ENCODE results near the gene POLRMT. TPM values are rescaled to one million over a fixed set of nuclear protein-coding genes. Genes with fewer than 3 reads are reported as not detected.

The POLRMT gene
- total and polyA plus RNA-seq, 11 donors = 32.0 to 78.0 (median 41.5) TPM

GRCh38 chr19:655691-656090 is 22.4 kb upstream of the POLRMT start:
- intact Hi-C loops (cut with DNase I) = loop anchor here in 1 of 10 donors (10.0 kb wide), 1 partner anchor 61 kb away; no protein-coding TSS in a partner anchor
- Histone ChIP-seq H3K9me3 (no peaks in the 10 kb centered on the region), H3K4me3 (no peak overlapping the region), H3K27ac (no peak overlapping the region), H3K4me1 (peaks cover 13 to 53% (median 36%) of the 10 kb centered on the region in 12 donors), H3K27me3 (no peaks in the 10 kb centered on the region), H3K36me3 (peaks cover 0 to 53% (median 31%) of the 10 kb centered on the region in 9 donors)
- no peak for ATAC-seq
- DNase-seq = no peak
- WGBS, 4 donors = 78 to 80% (median 80%) methylated on average over 17 of the region's 17 CpGs
- TF ChIP-seq, protein P1, sequence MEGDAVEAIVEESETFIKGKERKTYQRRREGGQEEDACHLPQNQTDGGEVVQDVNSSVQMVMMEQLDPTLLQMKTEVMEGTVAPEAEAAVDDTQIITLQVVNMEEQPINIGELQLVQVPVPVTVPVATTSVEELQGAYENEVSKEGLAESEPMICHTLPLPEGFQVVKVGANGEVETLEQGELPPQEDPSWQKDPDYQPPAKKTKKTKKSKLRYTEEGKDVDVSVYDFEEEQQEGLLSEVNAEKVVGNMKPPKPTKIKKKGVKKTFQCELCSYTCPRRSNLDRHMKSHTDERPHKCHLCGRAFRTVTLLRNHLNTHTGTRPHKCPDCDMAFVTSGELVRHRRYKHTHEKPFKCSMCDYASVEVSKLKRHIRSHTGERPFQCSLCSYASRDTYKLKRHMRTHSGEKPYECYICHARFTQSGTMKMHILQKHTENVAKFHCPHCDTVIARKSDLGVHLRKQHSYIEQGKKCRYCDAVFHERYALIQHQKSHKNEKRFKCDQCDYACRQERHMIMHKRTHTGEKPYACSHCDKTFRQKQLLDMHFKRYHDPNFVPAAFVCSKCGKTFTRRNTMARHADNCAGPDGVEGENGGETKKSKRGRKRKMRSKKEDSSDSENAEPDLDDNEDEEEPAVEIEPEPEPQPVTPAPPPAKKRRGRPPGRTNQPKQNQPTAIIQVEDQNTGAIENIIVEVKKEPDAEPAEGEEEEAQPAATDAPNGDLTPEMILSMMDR (IDR thresholded peaks at IDR 0.05) = no peak
- TF ChIP-seq POLR2A (IDR thresholded peaks at IDR 0.05) = no peak

- Histone ChIP-seq H3K36me3 (peaks cover 0 to 69% (median 50%) of the 10 kb centered on the region in 9 donors), H3K27me3 (no peaks in the 10 kb centered on the region), H3K9me3 (no peaks in the 10 kb centered on the region), H3K27ac (no peak overlapping the region), H3K4me3 (no peak overlapping the region), H3K4me1 (peaks cover under 1 to 30% (median 15%) of the 10 kb centered on the region in 12 donors)
- DNase-seq (peak in 1 of 5 donors; percentile 24), ATAC-seq (no peak)
- no peak for TF ChIP-seq POLR2A (IDR thresholded peaks at IDR 0.05)
- TF ChIP-seq, protein P1 (IDR thresholded peaks at IDR 0.05) = no peak
- 87 to 89% (median 88%) methylated on average over 10 to 17 of the region's 17 CpGs for WGBS, 4 donors
- intact Hi-C loops (cut with DNase I) = loop anchor here in 1 of 10 donors (10.0 kb wide), 1 partner anchor 59 kb away; no protein-coding TSS in a partner anchor
Measured at GRCh38 chr19:653425-653824, 20.1 kb upstream of the POLRMT start.

DNA sequence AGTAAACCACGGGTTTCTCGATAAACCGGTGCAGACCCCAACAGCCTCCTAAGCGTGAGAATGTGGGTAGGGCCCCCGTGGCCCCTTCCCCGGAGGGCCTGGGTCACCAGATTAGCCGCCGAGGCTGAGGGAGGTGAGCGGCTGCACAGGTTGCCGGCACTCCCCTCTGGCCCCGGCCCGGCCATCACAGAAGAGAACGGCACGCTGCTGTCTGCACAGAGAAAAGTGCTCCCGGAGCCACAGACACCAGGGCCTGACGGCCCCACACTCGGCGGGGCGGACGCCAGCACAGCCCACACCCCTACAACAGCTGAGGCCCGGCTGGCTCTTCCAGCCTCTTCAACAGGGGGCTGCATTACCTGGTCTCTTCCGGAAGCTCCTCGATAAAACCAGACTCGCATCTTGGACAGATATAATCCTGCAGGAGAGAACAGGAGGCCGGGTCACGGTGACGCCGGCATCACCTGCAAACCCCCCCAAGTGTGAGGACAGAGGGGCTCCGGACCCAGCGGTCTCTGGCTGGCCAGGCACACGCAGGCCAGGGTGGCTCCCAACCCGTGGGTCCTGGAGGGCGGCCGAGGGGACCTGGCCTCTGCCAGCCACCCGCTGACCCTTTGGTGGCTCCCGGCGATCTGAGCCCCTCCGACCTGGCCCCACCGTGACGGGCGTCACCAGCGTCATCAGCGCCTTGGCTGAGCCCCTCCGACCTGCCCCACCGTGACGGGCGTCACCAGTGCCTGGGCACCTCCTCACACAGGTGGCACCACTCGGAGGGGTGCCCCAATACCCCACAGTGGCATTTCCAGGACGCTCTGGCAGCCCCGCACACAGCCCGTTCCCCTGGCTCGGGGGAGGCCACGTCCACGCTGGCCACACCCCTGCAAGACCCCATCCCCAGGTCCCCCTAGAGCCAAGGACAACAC is 19.4 kb upstream of the POLRMT start:
- ATAC-seq = no peak

More for the DNA sequence above, 19.4 kb upstream of the POLRMT start:
- peak in 1 of 5 donors; percentile 24 for DNase-seq
- Histone ChIP-seq H3K27me3 (no peaks in the 10 kb centered on the region), H3K4me3 (no peak overlapping the region), H3K36me3 (peaks cover 0 to 71% (median 57%) of the 10 kb centered on the region in 9 donors), H3K4me1 (peaks cover 0 to 23% (median 8%) of the 10 kb centered on the region in 12 donors), H3K9me3 (no peaks in the 10 kb centered on the region), H3K27ac (no peak overlapping the region)
- TF ChIP-seq POLR2A (IDR thresholded peaks at IDR 0.05) = no peak
- TF ChIP-seq, protein P1 (IDR thresholded peaks at IDR 0.05) = no peak
- 93% methylated on average over 44 to 54 of the region's 54 CpGs for WGBS, 4 donors
- intact Hi-C loops (cut with DNase I) = loop anchor here in 1 of 10 donors (10.0 kb wide), 1 partner anchor 58 kb away; no protein-coding TSS in a partner anchor

All from heart left ventricle (tissue), 16 donors.